Gastrocnemius medialis (tissue), 4 donors: ENCODE data around the gene CYP4V2. TPM values are rescaled to one million over a fixed set of nuclear protein-coding genes. Genes with fewer than 3 reads are reported as not detected.

Source experiments
- ATAC-seq, 2 donors: fragments of 150-250 bp; one replicate each; pipeline ENCODE4 v1.9.1; 2016
- DNase-seq, 2 donors: peaks; one replicate each; pipeline ENCODE4 v3.0.0-alpha.2; 2019
- H3K27ac ChIP-seq, 4 donors: fragments of 200-600 bp; sonication (generic); 1 replicate in 1 of 4; 2 replicates in 3 of 4; pipeline ENCODE4 v1.5.1; 2016 to 2018; ENCODE audit warnings: mild to moderate bottlenecking in 2 of 4, moderate library complexity in 1 of 4
- H3K27me3 ChIP-seq, 3 donors: fragments of 200-600 bp; sonication (generic) in 2 of 3; 1 replicate in 1 of 3; 2 replicates in 2 of 3; pipeline versions ENCODE4 v1.5.1 to v1.6.0; 2016 to 2019; ENCODE audit warnings: mild to moderate bottlenecking in 1 of 3, moderate library complexity in 1 of 3
- H3K36me3 ChIP-seq, 2 donors: fragments of 200-600 bp; sonication (generic) in 1 of 2; one replicate each; pipeline ENCODE4 v1.5.1; 2017 to 2018
- H3K4me1 ChIP-seq, 2 donors: fragments of 200-600 bp; sonication (generic) in 1 of 2; one replicate each; pipeline ENCODE4 v1.5.1; 2016 to 2017; ENCODE audit warnings: mild to moderate bottlenecking in 2 of 2
- H3K4me3 ChIP-seq, 4 donors: fragments of 200-600 bp; sonication (generic) in 3 of 4; 1 replicate in 1 of 4; 2 replicates in 3 of 4; pipeline ENCODE4 v1.5.1; 2016 to 2019; ENCODE audit warnings: mild to moderate bottlenecking in 2 of 4
- H3K9me3 ChIP-seq, 3 donors: fragments of 200-600 bp; sonication (generic) in 2 of 3; 1 replicate in 1 of 3; 2 replicates in 2 of 3; pipeline ENCODE4 v1.5.1; 2016 to 2019
- POLR2A ChIP-seq, 2 donors: fragments of 450-650 bp; IDR thresholded peaks; one replicate each; pipeline ENCODE4 v1.6.1; 2017; ENCODE audit warnings: antibody characterized with exemption in 2 of 2, mild to moderate bottlenecking in 2 of 2, moderate library complexity in 2 of 2
- in situ Hi-C, 4 donors: fragments of 200-750 bp; cut with MboI; loops; one replicate each; pipeline versions ENCODE4 v1.15.0 to v1.8.0; 2017; ENCODE audit warnings: low sequenced_read_pairs in 4 of 4
- intact Hi-C: fragments of 100-400 bp; cut with DNase I; formaldehyde crosslinking; loops from one replicate; pipeline ENCODE4 v1.15.1; 2023; ENCODE audit warnings: low total_unique reads
- total RNA-seq, 4 donors: library from RNA; depleted of rRNA; stranded (reverse); fragments of >200 nt; gene quantifications; one replicate each; pipeline versions ENCODE4 v1.1.0 to v1.2.3, GENCODE V29; 2016
- TF ChIP-seq, protein P1 (sequence below), 5 experiments: fragments of 450-650 bp in 3 of 5; fragments of 200-600 bp in 2 of 5; sonication (generic) in 2 of 5; IDR thresholded peaks in 4 of 5; conservative IDR thresholded peaks in 1 of 5; 1 replicate in 4 of 5; 2 replicates in 1 of 5; pipeline ENCODE4 v1.5.1; 2016 to 2019; ENCODE audit warnings: antibody characterized with exemption in 5 of 5, mild to moderate bottlenecking in 3 of 5, moderate library complexity in 3 of 5

The CYP4V2 gene
- total RNA-seq, 4 donors from 2014 or later, result 2.9 to 11.0 (median 6.1) TPM

DNA sequence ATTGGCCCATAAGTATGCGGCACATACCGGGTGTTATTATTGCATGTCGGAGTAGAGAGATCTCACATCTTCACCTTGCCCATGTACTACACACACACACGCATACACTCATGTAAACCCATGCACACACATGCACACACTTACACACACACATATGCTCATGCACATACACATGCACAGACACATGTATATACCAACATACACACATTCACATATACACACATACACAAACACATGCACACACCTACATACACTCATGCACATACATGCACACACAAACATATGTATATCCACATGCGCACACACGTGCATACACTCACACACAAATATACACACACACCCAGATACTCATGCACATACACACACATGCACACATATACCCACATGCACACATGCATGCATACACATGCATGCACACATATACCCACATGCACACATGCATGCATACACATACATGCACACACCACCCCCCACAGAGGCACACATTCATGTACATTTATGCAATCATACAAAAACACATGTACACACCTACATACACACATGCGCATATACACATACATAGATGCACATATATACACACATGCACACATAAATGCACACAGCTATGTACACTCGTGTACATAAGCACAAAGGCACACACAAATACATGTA, 11.2 kb downstream of the CYP4V2 start:
- ATAC-seq (no peak), DNase-seq (no peak)
- H3K36me3 ChIP-seq, result no peaks in the 10 kb centered on the region
- H3K27ac ChIP-seq, result no peak overlapping the region
- no peaks in the 10 kb centered on the region for H3K9me3 ChIP-seq
- intact Hi-C loops, result no loop called here
- no peak for TF ChIP-seq POLR2A (IDR thresholded peaks at IDR 0.05)
- TF ChIP-seq, protein P1, sequence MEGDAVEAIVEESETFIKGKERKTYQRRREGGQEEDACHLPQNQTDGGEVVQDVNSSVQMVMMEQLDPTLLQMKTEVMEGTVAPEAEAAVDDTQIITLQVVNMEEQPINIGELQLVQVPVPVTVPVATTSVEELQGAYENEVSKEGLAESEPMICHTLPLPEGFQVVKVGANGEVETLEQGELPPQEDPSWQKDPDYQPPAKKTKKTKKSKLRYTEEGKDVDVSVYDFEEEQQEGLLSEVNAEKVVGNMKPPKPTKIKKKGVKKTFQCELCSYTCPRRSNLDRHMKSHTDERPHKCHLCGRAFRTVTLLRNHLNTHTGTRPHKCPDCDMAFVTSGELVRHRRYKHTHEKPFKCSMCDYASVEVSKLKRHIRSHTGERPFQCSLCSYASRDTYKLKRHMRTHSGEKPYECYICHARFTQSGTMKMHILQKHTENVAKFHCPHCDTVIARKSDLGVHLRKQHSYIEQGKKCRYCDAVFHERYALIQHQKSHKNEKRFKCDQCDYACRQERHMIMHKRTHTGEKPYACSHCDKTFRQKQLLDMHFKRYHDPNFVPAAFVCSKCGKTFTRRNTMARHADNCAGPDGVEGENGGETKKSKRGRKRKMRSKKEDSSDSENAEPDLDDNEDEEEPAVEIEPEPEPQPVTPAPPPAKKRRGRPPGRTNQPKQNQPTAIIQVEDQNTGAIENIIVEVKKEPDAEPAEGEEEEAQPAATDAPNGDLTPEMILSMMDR (IDR thresholded peaks at IDR 0.05 in 4 of 5, conservative IDR thresholded peaks at IDR 0.05 in 1 of 5), result no peak
- H3K27me3 ChIP-seq, result no peaks in the 10 kb centered on the region
- no peak overlapping the region for H3K4me3 ChIP-seq
- in situ Hi-C loops, result no loop called here
- H3K4me1 ChIP-seq, result no peaks in the 10 kb centered on the region

DNA sequence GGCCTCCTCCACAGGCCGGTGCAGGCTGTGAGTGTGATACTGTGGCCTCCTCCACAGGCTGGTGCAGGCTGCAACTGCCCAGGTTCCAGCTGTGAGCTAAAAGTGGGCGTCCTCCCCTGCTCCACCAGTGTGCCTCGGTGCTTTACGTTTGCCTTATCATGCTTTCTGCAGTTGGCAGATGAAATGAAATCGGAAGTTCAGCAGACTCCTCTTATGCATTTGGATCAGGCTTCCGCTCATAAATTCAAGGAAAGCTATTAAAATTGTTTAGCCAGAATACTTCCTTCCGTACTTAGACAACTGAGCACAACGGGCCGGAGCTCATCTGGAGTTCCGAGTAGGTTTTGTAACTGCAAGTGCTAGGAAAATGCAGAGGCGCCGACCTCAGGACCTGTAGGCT, 12.0 kb downstream of the CYP4V2 start:
- Histone ChIP-seq H3K27me3 (no peaks in the 10 kb centered on the region), H3K9me3 (no peaks in the 10 kb centered on the region), H3K27ac (peak overlapping the region in 2 of 4 donors; percentile 53 to 54), H3K36me3 (no peaks in the 10 kb centered on the region), H3K4me1 (no peaks in the 10 kb centered on the region), H3K4me3 (no peak overlapping the region)
- in situ Hi-C loops (no loop called here), intact Hi-C loops (no loop called here)
- no peak for ATAC-seq
- no peak for DNase-seq
- TF ChIP-seq, protein P1 (IDR thresholded peaks at IDR 0.05 in 4 of 5, conservative IDR thresholded peaks at IDR 0.05 in 1 of 5), result no peak
- no peak for TF ChIP-seq POLR2A (IDR thresholded peaks at IDR 0.05)

DNA sequence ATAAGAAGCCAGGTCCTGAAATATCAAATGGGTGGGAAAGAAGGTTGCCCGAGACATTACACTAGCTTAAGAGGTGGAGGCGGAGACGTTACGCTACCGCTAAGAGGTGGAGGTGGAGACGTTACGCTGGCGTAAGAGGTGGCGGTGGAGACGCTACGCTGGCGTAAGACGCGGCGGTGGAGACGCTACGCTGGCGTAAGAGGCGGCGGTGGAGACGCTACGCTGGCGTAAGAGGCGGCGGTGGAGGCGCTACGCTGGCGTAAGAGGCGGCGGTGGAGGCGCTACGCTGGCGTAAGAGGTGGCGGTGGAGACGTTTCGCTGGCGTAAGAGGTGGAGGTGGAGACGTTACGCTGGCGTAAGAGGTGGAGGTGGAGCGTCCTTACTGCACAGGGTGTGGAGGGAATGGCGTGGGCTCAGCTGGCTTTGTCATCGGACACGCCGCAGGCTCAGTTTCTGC, 12.8 kb downstream of the CYP4V2 start:
- no peaks in the 10 kb centered on the region for H3K9me3 ChIP-seq
- TF ChIP-seq, protein P1 (IDR thresholded peaks at IDR 0.05 in 4 of 5, conservative IDR thresholded peaks at IDR 0.05 in 1 of 5), result no peak
- no peak for TF ChIP-seq POLR2A (IDR thresholded peaks at IDR 0.05)
- DNase-seq (no peak), ATAC-seq (no peak)
- peak overlapping the region in 2 of 4 donors; percentile 29 to 39 for H3K4me3 ChIP-seq
- H3K36me3 ChIP-seq, result peaks cover 0 to 6% of the 10 kb centered on the region in 2 donors
- in situ Hi-C loops, result no loop called here
- peak overlapping the region in 2 of 4 donors; percentile 53 to 54 for H3K27ac ChIP-seq
- H3K4me1 ChIP-seq, result no peaks in the 10 kb centered on the region
- intact Hi-C loops, result no loop called here
- no peaks in the 10 kb centered on the region for H3K27me3 ChIP-seq

DNA sequence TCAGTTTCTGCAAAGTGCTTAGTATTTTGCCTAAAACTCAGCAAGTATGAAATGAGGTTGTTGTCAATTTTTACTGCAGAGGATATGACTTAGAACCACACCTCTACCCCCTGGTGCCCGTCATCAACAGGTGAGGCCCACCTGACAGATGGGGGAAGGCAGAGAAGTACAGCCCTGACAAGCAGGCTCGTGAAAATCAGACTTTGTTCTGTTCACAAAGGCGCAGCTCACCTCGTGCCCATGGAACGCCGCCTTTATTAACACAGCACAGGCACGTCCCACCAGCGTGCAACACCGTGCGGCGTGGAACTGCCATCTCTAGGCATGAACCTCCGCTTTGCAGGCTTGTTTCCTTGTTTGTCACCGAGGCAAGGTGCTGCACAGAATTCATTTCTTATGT, 13.3 kb downstream of the CYP4V2 start:
- Histone ChIP-seq H3K9me3 (no peaks in the 10 kb centered on the region), H3K4me3 (peak overlapping the region in 2 of 4 donors; percentile 29 to 39), H3K4me1 (no peaks in the 10 kb centered on the region), H3K27me3 (no peaks in the 10 kb centered on the region), H3K36me3 (peaks cover 0 to 10% of the 10 kb centered on the region in 2 donors), H3K27ac (peak overlapping the region in 2 of 4 donors; percentile 39 to 54)
- TF ChIP-seq POLR2A (IDR thresholded peaks at IDR 0.05), result no peak
- TF ChIP-seq, protein P1 (IDR thresholded peaks at IDR 0.05 in 4 of 5, conservative IDR thresholded peaks at IDR 0.05 in 1 of 5), result no peak
- DNase-seq (no peak), ATAC-seq (no peak)
- intact Hi-C loops (no loop called here), in situ Hi-C loops (no loop called here)
